ENCODE results near the gene ANXA9.

- TF ChIP-seq EZH2 (IDR thresholded peaks at IDR 0.05; ENCODE audit: borderline replicate concordance, low read depth, low read length, poor library complexity, severe bottlenecking) (no peak), CTCF (conservative IDR thresholded peaks at IDR 0.05; ENCODE audit: low read depth, low read length) (no peak)
Measured at GRCh38 chr1:150955280-150955679, 26.8 kb upstream of the ANXA9 start.

All from A673 (cell line).